GM12878 (cell line): ENCODE results near the gene JAGN1. TPM values are rescaled to one million over a fixed set of nuclear protein-coding genes. Genes with fewer than 3 reads are reported as not detected.

Source experiments
- ATAC-seq: fragments of 200-7000 bp; cut with Tn5 transposase; 3 replicates; pipeline ENCODE4 v1.9.1; 2020; ENCODE audit warnings: mild to moderate bottlenecking, moderate library complexity
- BruUV-seq: library from RNA; stranded (reverse); fragments of 400-500 nt; replicated peaks from 2 replicates; lab custom pipeline; 2021; lab: Mats Ljungman, UMichigan
- CTCF ChIA-PET: fragments of 300-600 bp; sonication (Branson Sonifier 250); formaldehyde crosslinking; extraction: SDS; loops from one replicate; lab custom pipeline; 2021; ENCODE audit warnings: inconsistent platforms; lab: Yijun Ruan, JAX
- POLR2A ChIA-PET: fragments of 350-600 bp; formaldehyde crosslinking; extraction: SDS; loops from one replicate; lab custom pipeline; 2021; ENCODE audit warnings: inconsistent platforms; lab: Charles Lee
- RAD21 ChIA-PET: fragments of 300-600 bp; sonication (Branson Sonifier 250); formaldehyde crosslinking; loops from one replicate; lab custom pipeline; 2023; ENCODE audit warnings: antibody characterized with exemption; ENCODE audit not compliant: unreplicated experiment; lab: Charles Lee
- SMC1A ChIA-PET: fragments of 300-600 bp; sonication (Branson Sonifier 250); formaldehyde crosslinking; loops from one replicate; lab custom pipeline; 2023; ENCODE audit not compliant: unreplicated experiment, uncharacterized antibody; lab: Charles Lee
- DNase-seq: peaks from one replicate; pipeline ENCODE4 v3.0.0-alpha.2; 2011; ENCODE audit warnings: low read depth, low spot score
- FAIRE-seq: peaks from 3 replicates; lab custom pipeline; 2011; peaks lifted over from hg19 to GRCh38; lab: Jason Lieb, UNC
- H2AFZ ChIP-seq: 2 replicates; pipeline ENCODE4 v1.6.0; 2011; ENCODE audit warnings: low read depth, low read length, control low read depth; ENCODE audit not compliant: control insufficient read depth
- H3K27ac ChIP-seq: 2 replicates; pipeline ENCODE4 v1.5.1; 2011; ENCODE audit warnings: control low read depth; ENCODE audit not compliant: control insufficient read depth, insufficient read depth
- H3K27me3 ChIP-seq, 2 experiments: replicated peaks in 1 of 2; 2 replicates each; pipeline versions ENCODE4 v1.6.0 to v1.6.1; 2011; ENCODE audit warnings: low read length in 1 of 2; ENCODE audit not compliant: control insufficient read depth in 2 of 2, insufficient read depth in 2 of 2
- H3K36me3 ChIP-seq, 2 experiments: 2 replicates each; pipeline ENCODE4 v1.5.1; 2011; ENCODE audit warnings: low read length in 1 of 2; ENCODE audit not compliant: control insufficient read depth in 2 of 2, insufficient read depth in 2 of 2
- H3K4me1 ChIP-seq: 2 replicates; pipeline ENCODE4 v1.6.1; 2011; ENCODE audit warnings: mild to moderate bottlenecking, low read length, moderate library complexity, mixed read lengths; ENCODE audit not compliant: control insufficient read depth, insufficient read depth
- H3K4me2 ChIP-seq: 2 replicates; pipeline ENCODE4 v1.6.0; 2011; ENCODE audit warnings: control low read depth; ENCODE audit not compliant: control insufficient read depth, insufficient read depth
- H3K4me3 ChIP-seq: fragments of 200-600 bp; sonication (generic); 2 replicates; pipeline ENCODE4 v1.5.1; 2016
- H3K79me2 ChIP-seq: 2 replicates; pipeline ENCODE4 v1.6.0; 2011; ENCODE audit warnings: low read length; ENCODE audit not compliant: control insufficient read depth, insufficient read depth
- H3K9ac ChIP-seq: 2 replicates; pipeline ENCODE4 v1.8.0; 2011; ENCODE audit warnings: low read length, control low read depth, mixed read lengths; ENCODE audit not compliant: control insufficient read depth, insufficient read depth
- H3K9me3 ChIP-seq: replicated peaks from 3 replicates; pipeline ENCODE4 v1.5.1; 2011; ENCODE audit warnings: mild to moderate bottlenecking, low read length; ENCODE audit not compliant: control insufficient read depth, insufficient read depth
- H4K20me1 ChIP-seq: 2 replicates; pipeline ENCODE4 v1.6.0; 2011; ENCODE audit not compliant: control insufficient read depth, insufficient read depth
- CBX3 ChIP-seq: fragments of 200-600 bp; sonication (generic); IDR thresholded peaks from 2 replicates; pipeline ENCODE4 v1.6.1; 2016; ENCODE audit warnings: low read depth, borderline replicate concordance
- CEBPZ ChIP-seq: fragments of 150-350 bp; IDR thresholded peaks from 2 replicates; pipeline ENCODE4 v1.6.1; 2016; ENCODE audit warnings: low read depth, low read length
- CHD4 ChIP-seq: fragments of 200-600 bp; sonication (generic); IDR thresholded peaks from 2 replicates; pipeline ENCODE4 v1.6.1; 2016; ENCODE audit warnings: mild to moderate bottlenecking
- E2F4 ChIP-seq: IDR thresholded peaks from 2 replicates; pipeline ENCODE4 v1.6.1; 2012; ENCODE audit warnings: low read depth, low read length, improper control_type of control experiment
- EED ChIP-seq: sonication (generic); IDR thresholded peaks from 2 replicates; pipeline ENCODE4 v1.6.1; 2016; ENCODE audit warnings: antibody characterized with exemption, low read depth
- MEF2B ChIP-seq: fragments of 450-650 bp; IDR thresholded peaks from 2 replicates; pipeline ENCODE4 v1.6.1; 2018; ENCODE audit warnings: mild to moderate bottlenecking, moderate library complexity; ENCODE audit not compliant: partially characterized antibody, poor library complexity, severe bottlenecking
- MTA2 ChIP-seq: fragments of 450-650 bp; IDR thresholded peaks from 2 replicates; pipeline ENCODE4 v1.6.1; 2016; ENCODE audit warnings: low read depth, mild to moderate bottlenecking, moderate library complexity
- MTA3 ChIP-seq: IDR thresholded peaks from 2 replicates; pipeline ENCODE4 v1.6.1; 2012; ENCODE audit warnings: low read length, inconsistent platforms, borderline replicate concordance
- POLR2AphosphoS2 ChIP-seq: IDR thresholded peaks from 2 replicates; pipeline ENCODE4 v1.6.1; 2011; ENCODE audit warnings: low read depth, mild to moderate bottlenecking, low read length, improper control_type of control experiment, moderate library complexity
- SP1 ChIP-seq: IDR thresholded peaks from one replicate; pipeline ENCODE4 v1.6.1; 2011; ENCODE audit warnings: low read depth, low read length
- SUZ12 ChIP-seq: fragments of 200-600 bp; sonication (generic); IDR thresholded peaks from one replicate; pipeline ENCODE4 v1.6.1; 2018; ENCODE audit warnings: antibody characterized with exemption, mild to moderate bottlenecking; ENCODE audit not compliant: unreplicated experiment
- YBX1 ChIP-seq: fragments of 450-650 bp; IDR thresholded peaks from 2 replicates; pipeline ENCODE4 v1.6.1; 2016; ENCODE audit warnings: antibody characterized with exemption
- WGBS: methylation state at CpG from one replicate; pipeline ENCODE4 v1.1.6; 2016; ENCODE audit warnings: low lambda C conversion rate; ENCODE audit not compliant: insufficient replicate concordance, insufficient coverage; ENCODE audit errors: missing lambda C conversion rate; 5-methylcytosine and 5-hydroxymethylcytosine counted together
- in situ Hi-C: fragments of 300-500 bp; cut with MboI; formaldehyde crosslinking; loops from 9 replicates; pipeline ENCODE4 v1.14.3; 2018; ENCODE audit warnings: mixed read lengths
- intact Hi-C: fragments of 100-400 bp; cut with micrococcal nuclease; formaldehyde crosslinking; loops from one replicate; pipeline ENCODE4 v1.14.2; 2022; ENCODE audit not compliant: unreplicated experiment
- polyA plus RNA-seq, 11 experiments: library from polyadenylated mRNA; depleted of rRNA in 4 of 11; unstranded in 6 of 11; stranded (reverse) in 5 of 11; fragments of >200 nt; fragmentation: Nextera tagmentation in 4 of 11; fragmentation: Illumina TruSeq in 1 of 11; extraction: Ambion mirVana in 4 of 11; extraction: Trizol in 1 of 11; gene quantifications; 1 replicate in 1 of 11; 2 replicates in 10 of 11; pipeline versions ENCODE4 v1.2.1 to v1.2.3, GENCODE V29; 2011 to 2016; ENCODE audit warnings: inconsistent platforms in 2 of 11, missing spikeins in 2 of 11, low read depth in 1 of 11
- total RNA-seq, 4 experiments: library from RNA; depleted of rRNA in 3 of 4; stranded (reverse); fragments of >200 nt in 3 of 4; fragmentation: Illumina TruSeq in 1 of 4; extraction: Trizol in 1 of 4; gene quantifications; 2 replicates each; pipeline versions ENCODE4 v1.2.1 to v1.2.3, GENCODE V29; 2013 to 2021

JAGN1 gene
- total and polyA plus RNA-seq, 10 of the 15 experiments (the other 5 are each of a cell fraction or from before 2014, with no cell fraction given) = 23.3 to 56.0 (median 35.4) TPM

GRCh38 chr3:9869955-9870354 lies 20.5 kb upstream of the JAGN1 start:
- no peak for DNase-seq
- Histone ChIP-seq H3K36me3 (no peaks in the 10 kb centered on the region), H3K27ac (no peak overlapping the region), H3K4me1 (no peaks in the 10 kb centered on the region), H2AFZ (no peak overlapping the region), H3K9me3 (no peaks in the 10 kb centered on the region), H4K20me1 (no peaks in the 10 kb centered on the region), H3K9ac (no peak overlapping the region), H3K4me2 (no peak overlapping the region), H3K79me2 (no peaks in the 10 kb centered on the region), H3K4me3 (no peak overlapping the region), H3K27me3 (no peaks in the 10 kb centered on the region)
- ChIA-PET SMC1A (no interaction called here), RAD21 (no interaction called here), CTCF (interaction anchor here (1.0 to 1.1 kb wide), 2 partner anchors 10 to 14 kb away, joined by 3 read pairs; partner anchors contain the start of gene CIDEC), POLR2A (no interaction called here)
- WGBS = 55% methylated on average over 5 of the region's 5 CpGs
- no peak for FAIRE-seq
- TF ChIP-seq EED = no peak
- no peak for TF ChIP-seq E2F4
- TF ChIP-seq MTA3 = no peak
- no peak for TF ChIP-seq CBX3
- no peak for TF ChIP-seq YBX1
- TF ChIP-seq SUZ12 = no peak
- no peak for TF ChIP-seq SP1
- TF ChIP-seq MTA2 = no peak
- no peak for TF ChIP-seq CHD4
- no peak for TF ChIP-seq MEF2B
- no peak for TF ChIP-seq POLR2AphosphoS2
- TF ChIP-seq CEBPZ = no peak
- intact Hi-C loops (no loop called here), in situ Hi-C loops (no loop called here)
- no peak for ATAC-seq
- BruUV-seq = no TSS peak
